ENCODE data around the gene CRTC3. TPM values are rescaled to one million over a fixed set of nuclear protein-coding genes. Genes with fewer than 3 reads are reported as not detected.

CRTC3 gene
- total and polyA plus RNA-seq, 2 of the 4 experiments (the other 2 are of a cell fraction), result 4.7 to 14.8 TPM

GRCh38 chr15:90637693-90638092, 108.0 kb downstream of the CRTC3 start:
- H3K23ac ChIP-seq (ENCODE audit: low read depth, low read length), result no peak overlapping the region
- H2BK15ac ChIP-seq (ENCODE audit: low read depth, low read length), result no peak overlapping the region
- H2BK5ac ChIP-seq (ENCODE audit: low read depth, low read length, poor library complexity, severe bottlenecking), result no peak overlapping the region
- H3K27me3 ChIP-seq (ENCODE audit: control insufficient read depth, insufficient read depth, low read length), result no peaks in the 10 kb centered on the region
- no peak overlapping the region for H3K4me2 ChIP-seq (ENCODE audit: low read depth, low read length)
- no peak overlapping the region for H2AFZ ChIP-seq (replicated peaks; ENCODE audit: low read length, poor library complexity)
- TF ChIP-seq RFX5 (IDR thresholded peaks at IDR 0.05; ENCODE audit: low read depth, low read length), result no peak
- TF ChIP-seq CEBPB (IDR thresholded peaks at IDR 0.05; ENCODE audit: low read depth, low read length), result no peak
- no peak for TF ChIP-seq SMC3 (IDR thresholded peaks at IDR 0.05; ENCODE audit: low read depth, low read length)
- no peak for TF ChIP-seq MAFK (IDR thresholded peaks at IDR 0.05; ENCODE audit: low read depth, low read length)
- TF ChIP-seq, protein P1, sequence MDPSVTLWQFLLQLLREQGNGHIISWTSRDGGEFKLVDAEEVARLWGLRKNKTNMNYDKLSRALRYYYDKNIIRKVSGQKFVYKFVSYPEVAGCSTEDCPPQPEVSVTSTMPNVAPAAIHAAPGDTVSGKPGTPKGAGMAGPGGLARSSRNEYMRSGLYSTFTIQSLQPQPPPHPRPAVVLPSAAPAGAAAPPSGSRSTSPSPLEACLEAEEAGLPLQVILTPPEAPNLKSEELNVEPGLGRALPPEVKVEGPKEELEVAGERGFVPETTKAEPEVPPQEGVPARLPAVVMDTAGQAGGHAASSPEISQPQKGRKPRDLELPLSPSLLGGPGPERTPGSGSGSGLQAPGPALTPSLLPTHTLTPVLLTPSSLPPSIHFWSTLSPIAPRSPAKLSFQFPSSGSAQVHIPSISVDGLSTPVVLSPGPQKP (IDR thresholded peaks at IDR 0.05; ENCODE audit: borderline replicate concordance, low read depth, low read length), result no peak
- TF ChIP-seq MAZ (IDR thresholded peaks at IDR 0.05; ENCODE audit: borderline replicate concordance, low read depth, low read length), result no peak
- no peak for TF ChIP-seq MXI1 (IDR thresholded peaks at IDR 0.05; ENCODE audit: borderline replicate concordance, low read depth, low read length)
- TF ChIP-seq POLR2A (IDR thresholded peaks at IDR 0.05; ENCODE audit: low read depth, low read length), result no peak
- TF ChIP-seq CTCF (conservative IDR thresholded peaks at IDR 0.05; ENCODE audit: low read depth, low read length), result no peak
- TF ChIP-seq FOS (IDR thresholded peaks at IDR 0.05; ENCODE audit: low read depth, low read length), result no peak
- no peak overlapping the region for H3K9ac ChIP-seq (ENCODE audit: low read depth, low read length)
- DNase-seq, result no peak
- H4K8ac ChIP-seq (ENCODE audit: low read depth in 2 of 2, low read length in 2 of 2), result no peak overlapping the region
- no peak overlapping the region for H3K4me3 ChIP-seq (ENCODE audit: insufficient read depth, low read depth, low read length)
- ChIA-PET CTCF (no interaction called here), POLR2A (ENCODE audit: unreplicated experiment) (no interaction called here)
- in situ Hi-C loops (cut with MboI; ENCODE audit: low sequenced_read_pairs), result no loop called here
- no peak overlapping the region for H3K27ac ChIP-seq (ENCODE audit: insufficient read depth, low read length)
- H3K56ac ChIP-seq (ENCODE audit: extremely low read depth, insufficient read depth, low read length), result no peak overlapping the region
- H2AK5ac ChIP-seq (ENCODE audit: low read depth, low read length), result no peak overlapping the region
- no TSS peak for BruUV-seq (replicated peaks)
- H2BK20ac ChIP-seq (ENCODE audit: low read depth, low read length), result no peak overlapping the region
- intact Hi-C loops (cut with micrococcal nuclease), result no loop called here
- dilution Hi-C loops (cut with HindIII; ENCODE audit: low sequenced_read_pairs, unreplicated experiment), result no loop called here
- H3K9me3 ChIP-seq (ENCODE audit: control insufficient read depth, insufficient read depth, low read length), result no peaks in the 10 kb centered on the region
- H2AK9ac ChIP-seq (replicated peaks; ENCODE audit: low read depth, low read length, poor library complexity), result no peak overlapping the region
- H3K18ac ChIP-seq (ENCODE audit: low read depth, low read length), result no peak overlapping the region
- no peaks in the 10 kb centered on the region for H4K20me1 ChIP-seq (ENCODE audit: insufficient read depth, low read length)
- H4K91ac ChIP-seq (ENCODE audit: insufficient read depth, low read depth, low read length), result no peak overlapping the region
- no peak overlapping the region for H2BK120ac ChIP-seq (ENCODE audit: low read depth, low read length)
- peaks cover 43% of the 10 kb centered on the region for H3K36me3 ChIP-seq (ENCODE audit: control insufficient read depth, insufficient read depth, low read length)
- no peaks in the 10 kb centered on the region for H3K4me1 ChIP-seq (ENCODE audit: control insufficient read depth, insufficient read depth, low read length)
- H3K9me1 ChIP-seq (ENCODE audit: insufficient read depth, low read length), result no peaks in the 10 kb centered on the region
- H3K4ac ChIP-seq (ENCODE audit: low read depth, low read length), result no peak overlapping the region
- ATAC-seq (ENCODE audit: low read depth), result no peak
- H3K14ac ChIP-seq (replicated peaks; ENCODE audit: low read depth, low read length), result no peak overlapping the region
- H3K79me1 ChIP-seq (ENCODE audit: low read depth in 1 of 2, low read length in 2 of 2), result no peaks in the 10 kb centered on the region
- WGBS, 2 experiments (ENCODE audit: extremely low coverage in 2 of 2, insufficient read length in 1 of 2), result 100% methylated on average over 1 of the region's 6 CpGs; no CpG with 5 or more reads in 1 of the 2 experiments
- no peak overlapping the region for H4K5ac ChIP-seq (ENCODE audit: low read depth, low read length)
